ENCODE data around the gene LIM2. TPM values are rescaled to one million over a fixed set of nuclear protein-coding genes. Genes with fewer than 3 reads are reported as not detected.

The LIM2 gene
- total RNA-seq, 2 experiments from 2014 or later = not detected

DNA sequence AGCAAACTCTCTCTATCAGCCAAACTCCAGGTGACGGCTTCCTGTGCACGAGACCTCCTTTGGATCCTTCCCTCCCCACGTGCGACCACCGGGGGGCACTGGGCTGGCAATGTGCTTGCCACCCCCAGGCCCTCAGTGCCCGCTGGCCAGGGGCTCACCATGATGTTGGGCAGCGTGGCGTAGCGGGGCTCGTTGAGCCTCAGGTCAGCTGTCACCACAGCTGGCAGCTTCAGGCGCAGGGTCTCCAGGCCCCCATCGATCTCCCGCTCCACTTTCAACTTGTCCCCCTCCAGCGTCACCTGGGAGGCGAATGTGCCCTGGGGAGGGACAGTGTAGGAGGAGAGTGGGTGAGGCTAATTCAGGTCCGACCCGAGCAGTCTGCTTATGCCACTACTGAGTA, 41.0 kb downstream of the LIM2 start:
- Histone ChIP-seq H3K4me1 (ENCODE audit: insufficient read depth, low read length) (no peaks in the 10 kb centered on the region), H3K36me3 (ENCODE audit: insufficient read depth, low read length) (peaks cover 45% of the 10 kb centered on the region), H3K9me3 (ENCODE audit: control insufficient read depth in 1 of 2, insufficient read depth in 1 of 2, low read length in 2 of 2) (no peaks in the 10 kb centered on the region), H3K27ac (ENCODE audit: low read depth in 1 of 2, low read length in 2 of 2) (no peak overlapping the region), H3K27me3 (ENCODE audit: control insufficient read depth in 1 of 2, insufficient read depth in 2 of 2, low read length in 2 of 2) (no peaks in the 10 kb centered on the region), H3K4me3 (ENCODE audit: low read length) (no peak overlapping the region)
- intact Hi-C loops (cut with DNase I, micrococcal nuclease) = no loop called here
- Mint-ChIP-seq H3K27me3 (no peaks in the 10 kb centered on the region), H3K27ac (no peak overlapping the region), H3K36me3 (ENCODE audit: low read depth) (peaks cover 45% of the 10 kb centered on the region), H3K4me1 (ENCODE audit: low read depth) (no peaks in the 10 kb centered on the region), H3K9me3 (no peaks in the 10 kb centered on the region), H3K4me3 (no peak overlapping the region)
- ChIA-PET CTCF (no interaction called here), POLR2A (no interaction called here)
- DNase-seq (no peak), ATAC-seq (ENCODE audit: poor library complexity) (no peak)
- TF ChIP-seq, protein P1, sequence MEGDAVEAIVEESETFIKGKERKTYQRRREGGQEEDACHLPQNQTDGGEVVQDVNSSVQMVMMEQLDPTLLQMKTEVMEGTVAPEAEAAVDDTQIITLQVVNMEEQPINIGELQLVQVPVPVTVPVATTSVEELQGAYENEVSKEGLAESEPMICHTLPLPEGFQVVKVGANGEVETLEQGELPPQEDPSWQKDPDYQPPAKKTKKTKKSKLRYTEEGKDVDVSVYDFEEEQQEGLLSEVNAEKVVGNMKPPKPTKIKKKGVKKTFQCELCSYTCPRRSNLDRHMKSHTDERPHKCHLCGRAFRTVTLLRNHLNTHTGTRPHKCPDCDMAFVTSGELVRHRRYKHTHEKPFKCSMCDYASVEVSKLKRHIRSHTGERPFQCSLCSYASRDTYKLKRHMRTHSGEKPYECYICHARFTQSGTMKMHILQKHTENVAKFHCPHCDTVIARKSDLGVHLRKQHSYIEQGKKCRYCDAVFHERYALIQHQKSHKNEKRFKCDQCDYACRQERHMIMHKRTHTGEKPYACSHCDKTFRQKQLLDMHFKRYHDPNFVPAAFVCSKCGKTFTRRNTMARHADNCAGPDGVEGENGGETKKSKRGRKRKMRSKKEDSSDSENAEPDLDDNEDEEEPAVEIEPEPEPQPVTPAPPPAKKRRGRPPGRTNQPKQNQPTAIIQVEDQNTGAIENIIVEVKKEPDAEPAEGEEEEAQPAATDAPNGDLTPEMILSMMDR (IDR thresholded peaks at IDR 0.05) = no peak

DNA sequence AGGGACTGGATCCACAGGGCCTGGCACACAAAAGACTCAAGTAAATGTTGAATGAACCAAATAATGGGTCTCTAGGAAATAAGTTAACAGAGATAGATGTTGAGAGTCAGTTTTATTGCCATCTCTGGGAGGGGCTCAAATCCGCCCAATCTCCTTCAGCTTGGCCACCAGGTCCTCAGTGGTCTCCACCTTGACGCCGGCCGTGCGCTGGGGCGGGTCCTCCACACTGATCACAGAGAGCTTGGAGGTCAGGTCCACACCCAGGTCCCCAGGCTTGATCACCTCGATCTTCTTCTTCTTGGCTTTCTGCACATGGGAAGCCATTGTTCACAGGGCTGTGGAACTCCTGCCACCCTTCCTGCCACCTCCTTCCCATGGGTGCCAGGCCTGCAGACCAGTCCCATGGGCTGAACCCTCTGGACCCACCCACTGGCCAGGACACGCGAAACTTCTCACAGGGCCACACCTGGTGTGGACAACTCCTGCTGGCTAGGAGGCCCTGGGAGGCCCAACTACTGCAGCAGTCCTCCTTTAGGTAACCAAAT, 42.6 kb downstream of the LIM2 start:
- CTCF ChIA-PET = no interaction called here
- ATAC-seq (ENCODE audit: poor library complexity) = no peak

DNA sequence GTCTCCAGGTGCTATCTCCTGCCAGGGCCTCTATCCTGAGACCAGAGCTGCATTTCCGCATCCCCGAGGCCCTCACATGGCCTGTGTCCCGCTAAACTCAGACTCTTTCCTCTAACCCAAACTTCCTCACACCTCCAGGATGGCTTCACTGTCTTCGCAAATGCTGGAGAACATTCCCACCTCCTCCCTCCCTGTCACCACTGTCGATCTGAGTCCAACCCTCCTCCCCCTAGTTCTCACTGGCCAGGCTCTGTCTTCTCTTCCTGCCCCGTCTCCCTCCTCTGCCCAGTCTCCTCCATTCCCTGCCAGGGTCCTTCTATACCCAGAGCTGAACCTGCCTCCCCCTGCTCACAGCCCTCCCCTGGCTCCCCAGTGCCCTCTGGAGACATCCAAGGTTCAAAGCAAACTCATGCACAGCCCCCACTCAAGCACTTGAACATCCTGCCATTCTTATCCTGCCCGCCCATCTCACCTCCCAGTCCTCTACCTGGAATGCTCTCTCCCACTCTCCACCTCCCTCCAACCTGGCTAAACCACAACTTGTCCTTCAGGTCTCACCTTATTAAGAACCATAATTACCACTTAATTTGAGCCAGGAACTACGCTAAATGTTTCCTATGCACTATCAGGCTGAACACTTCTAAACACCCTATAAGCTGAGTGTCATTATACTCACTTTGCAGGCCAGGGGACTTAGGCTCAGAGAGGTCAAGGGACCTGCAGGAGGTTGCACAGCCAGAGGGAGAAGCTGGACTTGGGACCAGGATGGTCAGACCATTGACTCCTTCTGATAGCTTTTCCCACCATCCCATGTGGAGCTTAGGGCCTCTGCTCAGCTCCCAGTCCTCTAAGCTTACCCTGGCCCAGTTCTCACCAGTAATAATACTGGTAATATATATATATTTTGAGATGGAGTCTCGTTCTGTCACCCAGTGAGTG, 44.9 kb downstream of the LIM2 start:
- Histone ChIP-seq H3K9me3 (ENCODE audit: control insufficient read depth in 1 of 2, insufficient read depth in 1 of 2, low read length in 2 of 2) (no peaks in the 10 kb centered on the region), H3K27me3 (ENCODE audit: control insufficient read depth in 1 of 2, insufficient read depth in 2 of 2, low read length in 2 of 2) (no peaks in the 10 kb centered on the region), H3K4me1 (ENCODE audit: insufficient read depth, low read length) (peaks cover 23% of the 10 kb centered on the region), H3K4me3 (ENCODE audit: low read length) (no peak overlapping the region), H3K36me3 (ENCODE audit: insufficient read depth, low read length) (peaks cover 25% of the 10 kb centered on the region), H3K27ac (ENCODE audit: low read depth in 1 of 2, low read length in 2 of 2) (no peak overlapping the region)
- intact Hi-C loops (cut with DNase I, micrococcal nuclease) = no loop called here
- Mint-ChIP-seq H3K27ac (no peak overlapping the region), H3K4me1 (ENCODE audit: low read depth) (peaks cover 23% of the 10 kb centered on the region), H3K9me3 (no peaks in the 10 kb centered on the region), H3K27me3 (no peaks in the 10 kb centered on the region), H3K4me3 (peak overlapping the region; percentile 66), H3K36me3 (ENCODE audit: low read depth) (peaks cover 24% of the 10 kb centered on the region)
- ATAC-seq (ENCODE audit: poor library complexity) (no peak), DNase-seq (no peak)
- ChIA-PET CTCF (no interaction called here), POLR2A (no interaction called here)
- TF ChIP-seq, protein P1 (IDR thresholded peaks at IDR 0.05) = no peak

More for the DNA sequence above, 42.6 kb downstream of the LIM2 start:
- Histone ChIP-seq H3K36me3 (ENCODE audit: insufficient read depth, low read length) (peaks cover 33% of the 10 kb centered on the region), H3K27ac (ENCODE audit: low read depth in 1 of 2, low read length in 2 of 2) (peak overlapping the region in 1 of 2 donors; percentile 6), H3K4me1 (ENCODE audit: insufficient read depth, low read length) (peaks cover 5% of the 10 kb centered on the region), H3K4me3 (ENCODE audit: low read length) (no peak overlapping the region), H3K27me3 (ENCODE audit: control insufficient read depth in 1 of 2, insufficient read depth in 2 of 2, low read length in 2 of 2) (no peaks in the 10 kb centered on the region), H3K9me3 (ENCODE audit: control insufficient read depth in 1 of 2, insufficient read depth in 1 of 2, low read length in 2 of 2) (no peaks in the 10 kb centered on the region)
- Mint-ChIP-seq H3K36me3 (ENCODE audit: low read depth) (peaks cover 31% of the 10 kb centered on the region), H3K27me3 (no peaks in the 10 kb centered on the region), H3K4me3 (no peak overlapping the region), H3K9me3 (no peaks in the 10 kb centered on the region), H3K4me1 (ENCODE audit: low read depth) (peaks cover 9% of the 10 kb centered on the region), H3K27ac (peak overlapping the region; percentile 7)
- intact Hi-C loops (cut with DNase I, micrococcal nuclease) = no loop called here
- TF ChIP-seq, protein P1 (IDR thresholded peaks at IDR 0.05) = no peak
- DNase-seq = no peak
- POLR2A ChIA-PET = no interaction called here
